ENCODE data around the gene C17orf107. TPM values are rescaled to one million over a fixed set of nuclear protein-coding genes. Genes with fewer than 3 reads are reported as not detected.
"Not testable (repeated sequence)": the region's sequence is repeated elsewhere in the genome, so short reads cannot be mapped to it uniquely, and the experiment has no call there.

The C17orf107 gene
- polyA plus RNA-seq, 5 donors: 0.52 to 1.8 (median 0.85) TPM

- DNase-seq: no peak
These were observed 1.1 kb downstream of the C17orf107 start for GRCh38 chr17:4900231-4901107.

DNA sequence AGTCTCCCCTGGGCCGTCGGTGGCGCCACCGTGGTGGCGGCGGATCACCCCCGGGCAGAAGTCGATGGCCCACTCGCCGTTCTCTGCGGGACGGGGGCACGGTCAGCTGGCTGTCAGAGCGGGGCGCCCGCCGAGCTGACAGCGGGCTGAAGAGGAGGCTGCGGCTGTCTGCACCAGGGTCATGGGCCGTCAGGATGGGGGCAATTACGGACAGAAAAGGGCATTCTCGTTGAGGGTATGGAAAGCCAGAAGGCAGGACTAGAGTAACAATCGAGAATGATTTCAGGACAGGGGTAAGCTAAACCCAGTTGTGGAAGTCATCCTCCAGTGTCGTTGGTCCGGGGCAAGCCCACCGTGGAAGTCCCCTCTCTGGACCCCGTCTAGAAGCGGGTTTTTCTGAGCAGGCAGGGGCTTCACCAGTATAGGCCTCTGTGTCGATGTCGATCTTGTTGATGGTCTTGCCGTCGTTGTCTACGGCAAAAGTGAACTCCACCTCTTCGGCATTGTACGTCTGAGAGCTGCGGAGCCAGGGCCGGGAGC, 1.8 kb downstream of the C17orf107 start:
- no peak for DNase-seq

DNA sequence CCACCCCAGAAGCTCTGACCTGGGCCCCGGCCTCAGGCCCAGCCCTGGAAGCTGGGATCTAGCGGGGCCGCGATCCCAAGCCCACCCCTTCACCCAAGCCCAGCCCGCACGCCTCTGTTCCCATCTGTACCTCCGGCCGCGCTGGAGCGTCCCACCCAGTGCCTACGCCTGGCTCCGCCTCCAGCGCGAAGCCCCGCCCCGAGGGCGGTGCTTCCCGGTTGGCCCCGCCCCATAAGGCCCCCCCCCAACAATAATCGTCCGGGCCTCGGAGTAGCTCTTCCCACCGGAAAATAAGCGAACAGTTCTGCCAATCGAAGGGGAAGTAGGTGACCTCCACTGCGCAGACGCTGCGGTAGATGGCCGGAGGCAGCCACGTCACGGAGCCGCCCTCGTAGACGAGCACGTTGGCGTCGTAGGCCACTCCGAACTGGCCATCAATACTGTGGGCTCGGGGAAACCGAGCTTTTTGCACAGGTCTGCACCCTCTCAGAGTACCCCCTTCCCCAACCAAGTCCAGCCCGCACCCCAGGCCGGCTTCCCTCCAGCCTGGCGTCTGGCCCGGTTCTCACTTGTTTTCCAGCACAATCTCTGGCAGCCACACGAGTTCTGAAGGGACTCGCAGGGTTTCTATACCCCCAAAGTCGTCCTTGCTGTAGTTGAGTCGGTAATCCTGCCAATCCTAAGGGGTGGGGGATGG, 2.5 kb downstream of the C17orf107 start:
- no peak for DNase-seq

DNA sequence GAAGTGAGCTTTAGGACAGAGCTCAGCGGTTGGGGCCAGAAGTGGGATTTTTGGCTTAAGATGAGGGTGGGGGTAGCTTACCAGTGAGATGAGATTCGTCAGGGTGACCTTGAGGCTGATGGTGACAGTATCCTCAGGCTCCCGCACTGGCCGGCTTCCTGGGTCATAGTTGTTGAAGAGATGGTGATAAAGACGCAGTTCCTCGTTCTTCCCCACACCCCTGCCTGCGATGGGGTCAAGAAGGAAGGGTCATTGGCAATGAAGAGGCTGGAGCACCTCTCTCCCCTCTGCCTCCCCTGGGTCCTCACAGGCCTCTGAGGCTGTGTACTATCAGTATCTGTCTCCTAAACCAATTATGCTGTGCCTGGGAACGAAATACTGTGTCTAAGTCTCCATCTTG, 3.2 kb downstream of the C17orf107 start:
- DNase-seq: no peak

GRCh38 chr17:4903051-4903818, 3.9 kb downstream of the C17orf107 start, which contains the start of gene CHRNE:
TSS of gene CHRNE (minus strand) at chr17:4903098. CDS start at chr17:4903063, 35 bp downstream.
- peak in 1 of 2 donors; percentile 68 for DNase-seq

DNA sequence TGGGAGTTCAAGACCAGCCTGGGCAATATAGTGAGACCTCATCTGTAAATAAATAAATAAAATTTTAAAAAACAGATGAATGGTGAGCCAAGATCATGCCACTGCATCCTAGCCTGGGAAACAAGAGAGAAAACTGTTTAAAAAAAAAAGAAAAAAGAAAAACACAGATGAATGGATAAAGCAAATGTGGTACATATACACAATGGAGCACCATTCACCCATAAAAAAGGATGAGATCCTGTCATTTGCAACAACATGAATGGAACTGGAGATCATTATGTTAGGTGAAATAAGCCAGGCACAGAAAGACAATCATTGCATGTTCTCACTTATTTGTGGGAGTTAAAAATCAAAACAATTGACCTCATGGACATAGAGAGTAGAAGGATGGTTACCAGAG, 7.3 kb downstream of the C17orf107 start:
- DNase-seq: not testable (repeated sequence)

DNA sequence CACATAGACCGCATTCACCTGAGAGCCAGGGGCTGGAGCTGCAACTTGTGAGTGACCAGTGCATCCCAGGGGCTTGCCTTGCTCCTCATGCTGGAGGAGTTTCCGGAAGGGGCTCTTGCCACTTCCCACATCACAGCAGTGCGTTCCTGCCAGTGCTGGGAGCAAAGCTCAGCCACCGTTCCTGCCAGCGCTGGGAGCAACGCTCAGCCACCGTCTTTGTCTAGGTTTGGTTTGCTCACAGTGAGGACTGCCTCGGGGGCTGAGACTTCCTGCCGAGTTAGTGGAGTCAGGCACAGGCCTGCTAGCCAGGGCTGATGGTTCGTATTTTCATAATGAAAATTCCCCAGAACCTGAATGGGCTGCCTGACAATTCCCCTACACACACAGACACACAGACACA, 9.0 kb downstream of the C17orf107 start:
- no peak for DNase-seq

- peak; percentile 83 to 87 for DNase-seq
These were observed 9.6 kb downstream of the C17orf107 start for GRCh38 chr17:4908711-4909496.

GRCh38 chr17:4913994-4914393, 14.7 kb downstream of the C17orf107 start:
- DNase-seq: no peak

GRCh38 chr17:4914551-4914950, 15.2 kb downstream of the C17orf107 start:
- DNase-seq: not testable (repeated sequence)

DNA sequence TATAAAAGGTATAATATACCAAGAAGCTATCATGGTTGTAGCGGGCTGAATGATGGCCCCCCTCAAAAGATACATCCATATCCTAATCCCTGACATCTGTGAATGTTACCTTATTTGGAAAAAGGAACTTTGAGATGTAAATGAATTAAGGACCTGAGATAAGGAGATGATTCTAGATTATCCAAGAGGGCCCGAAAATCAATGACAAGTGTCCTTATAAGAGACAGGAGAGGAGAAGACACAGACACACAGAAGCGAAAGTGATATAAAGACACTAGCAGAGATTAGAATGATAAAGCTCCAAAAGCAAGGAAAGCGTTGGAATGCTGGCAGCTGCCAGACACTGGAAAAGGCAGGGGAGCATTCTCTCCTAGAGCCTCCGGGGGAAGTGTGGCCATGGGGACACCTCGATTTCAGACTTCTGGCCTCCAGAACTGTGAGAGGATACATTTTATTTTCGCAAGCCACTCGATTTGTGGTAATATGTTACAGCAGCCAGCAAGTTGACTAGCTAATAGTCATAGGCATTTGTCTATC, 20.2 kb downstream of the C17orf107 start:
- DNase-seq: no peak

- no peak for DNase-seq
These were observed 21.2 kb downstream of the C17orf107 start for GRCh38 chr17:4920351-4921048.

DNA sequence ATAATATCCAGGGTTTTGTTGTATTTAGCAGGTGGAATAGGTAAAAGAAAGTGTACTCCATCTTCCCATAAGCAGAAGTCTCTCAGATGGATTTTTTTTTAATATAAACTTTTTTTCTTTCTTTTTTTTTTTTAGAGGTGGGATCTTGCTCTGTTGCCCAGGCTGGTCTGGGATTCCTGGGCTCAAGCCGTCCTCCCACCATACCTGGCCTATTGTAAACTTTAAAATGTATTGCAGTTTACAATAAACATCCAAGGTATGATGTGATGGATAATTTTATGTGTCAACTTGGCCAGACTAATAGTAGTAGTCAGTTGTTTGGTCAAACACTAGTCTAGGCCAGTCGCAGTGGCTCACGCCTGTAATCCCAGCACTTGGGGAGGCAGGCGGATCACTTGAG, 22.0 kb downstream of the C17orf107 start:
- no peak for DNase-seq

GRCh38 chr17:4926577-4927335, 27.4 kb downstream of the C17orf107 start:
- not testable (repeated sequence) for DNase-seq

GRCh38 chr17:4928881-4929280, 29.5 kb downstream of the C17orf107 start:
- DNase-seq: no peak

GRCh38 chr17:4931963-4932362, 32.6 kb downstream of the C17orf107 start, which contains the start of gene GP1BA:
TSS of gene GP1BA (plus strand) at chr17:4932277. CDS start at chr17:4932605, 328 bp downstream.
- DNase-seq: no peak

DNA sequence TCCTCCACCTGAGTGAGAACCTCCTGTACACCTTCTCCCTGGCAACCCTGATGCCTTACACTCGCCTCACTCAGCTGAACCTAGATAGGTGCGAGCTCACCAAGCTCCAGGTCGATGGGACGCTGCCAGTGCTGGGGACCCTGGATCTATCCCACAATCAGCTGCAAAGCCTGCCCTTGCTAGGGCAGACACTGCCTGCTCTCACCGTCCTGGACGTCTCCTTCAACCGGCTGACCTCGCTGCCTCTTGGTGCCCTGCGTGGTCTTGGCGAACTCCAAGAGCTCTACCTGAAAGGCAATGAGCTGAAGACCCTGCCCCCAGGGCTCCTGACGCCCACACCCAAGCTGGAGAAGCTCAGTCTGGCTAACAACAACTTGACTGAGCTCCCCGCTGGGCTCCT, 33.4 kb downstream of the C17orf107 start:
- DNase-seq: no peak

- no peak for DNase-seq
These were observed 34.3 kb downstream of the C17orf107 start for GRCh38 chr17:4933646-4934045.

Measured in right lung (tissue), 5 donors.